ENCODE results near the gene FKRP.
"Not testable (repeated sequence)": the region's sequence is repeated elsewhere in the genome, so short reads cannot be mapped to it uniquely, and the experiment has no call there.

FKRP gene, protein sequence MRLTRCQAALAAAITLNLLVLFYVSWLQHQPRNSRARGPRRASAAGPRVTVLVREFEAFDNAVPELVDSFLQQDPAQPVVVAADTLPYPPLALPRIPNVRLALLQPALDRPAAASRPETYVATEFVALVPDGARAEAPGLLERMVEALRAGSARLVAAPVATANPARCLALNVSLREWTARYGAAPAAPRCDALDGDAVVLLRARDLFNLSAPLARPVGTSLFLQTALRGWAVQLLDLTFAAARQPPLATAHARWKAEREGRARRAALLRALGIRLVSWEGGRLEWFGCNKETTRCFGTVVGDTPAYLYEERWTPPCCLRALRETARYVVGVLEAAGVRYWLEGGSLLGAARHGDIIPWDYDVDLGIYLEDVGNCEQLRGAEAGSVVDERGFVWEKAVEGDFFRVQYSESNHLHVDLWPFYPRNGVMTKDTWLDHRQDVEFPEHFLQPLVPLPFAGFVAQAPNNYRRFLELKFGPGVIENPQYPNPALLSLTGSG

DNA sequence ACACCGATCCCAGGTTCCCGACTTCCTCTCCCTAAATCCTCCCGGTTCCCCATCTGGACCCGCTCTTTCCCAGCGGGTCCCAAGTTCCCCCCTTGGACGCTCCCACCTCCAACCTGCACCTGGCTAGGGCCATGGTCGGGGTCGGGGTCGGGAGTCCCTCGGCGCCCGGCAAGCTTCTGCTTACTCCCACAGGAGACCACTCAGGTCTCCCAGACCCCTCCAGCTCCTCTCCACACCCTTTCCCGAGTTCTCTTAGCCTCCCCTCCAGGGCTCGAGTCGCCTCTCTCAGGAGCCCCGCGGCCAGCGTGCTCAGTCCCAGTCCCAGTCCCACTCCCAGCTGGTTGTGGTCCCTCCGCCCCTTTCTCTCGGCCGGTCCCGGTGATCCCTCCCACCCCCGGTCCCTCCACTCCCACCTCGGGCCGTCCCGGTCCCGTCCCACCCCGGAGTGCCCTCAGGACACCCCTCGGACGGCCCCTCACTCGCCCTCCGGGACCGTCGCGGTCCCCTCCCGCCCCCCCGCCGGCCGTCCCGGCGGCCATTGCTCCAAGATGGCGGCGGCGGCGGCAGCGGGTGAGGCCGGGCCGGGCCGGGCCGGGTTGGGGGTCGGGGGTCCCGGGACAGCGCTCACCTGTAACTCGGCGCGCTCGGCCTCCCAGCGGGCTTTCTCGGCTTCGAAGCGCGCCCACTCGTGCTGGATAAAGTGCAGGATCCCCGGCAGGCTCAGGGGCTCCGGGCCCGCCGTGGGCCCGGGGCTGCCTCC is at the start of gene FKRP:
Gene FKRP (plus strand): TSS at position 537 of the 760 bp plus-strand sequence. CDS start 9,394 bp downstream, outside the sequence.
- peak; percentile 77 for DNase-seq

DNA sequence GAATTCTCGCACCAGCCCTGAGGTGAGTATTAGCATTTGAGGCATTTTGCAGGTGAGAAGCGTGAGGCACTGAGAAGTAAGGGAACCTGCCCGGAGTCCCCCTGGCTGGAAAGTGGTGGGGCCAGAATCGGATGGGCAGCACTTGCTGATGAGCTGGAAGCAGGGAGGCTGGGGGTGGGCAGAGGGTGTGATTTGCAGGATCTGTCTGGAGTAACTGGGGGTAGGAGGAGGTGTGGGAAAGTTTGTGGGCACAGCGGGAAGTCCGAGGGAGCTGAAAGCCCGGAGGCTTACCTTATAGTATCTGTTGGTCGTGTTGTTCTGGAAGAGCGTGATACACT is 49.0 kb upstream of the FKRP start:
- DNase-seq: no peak

DNA sequence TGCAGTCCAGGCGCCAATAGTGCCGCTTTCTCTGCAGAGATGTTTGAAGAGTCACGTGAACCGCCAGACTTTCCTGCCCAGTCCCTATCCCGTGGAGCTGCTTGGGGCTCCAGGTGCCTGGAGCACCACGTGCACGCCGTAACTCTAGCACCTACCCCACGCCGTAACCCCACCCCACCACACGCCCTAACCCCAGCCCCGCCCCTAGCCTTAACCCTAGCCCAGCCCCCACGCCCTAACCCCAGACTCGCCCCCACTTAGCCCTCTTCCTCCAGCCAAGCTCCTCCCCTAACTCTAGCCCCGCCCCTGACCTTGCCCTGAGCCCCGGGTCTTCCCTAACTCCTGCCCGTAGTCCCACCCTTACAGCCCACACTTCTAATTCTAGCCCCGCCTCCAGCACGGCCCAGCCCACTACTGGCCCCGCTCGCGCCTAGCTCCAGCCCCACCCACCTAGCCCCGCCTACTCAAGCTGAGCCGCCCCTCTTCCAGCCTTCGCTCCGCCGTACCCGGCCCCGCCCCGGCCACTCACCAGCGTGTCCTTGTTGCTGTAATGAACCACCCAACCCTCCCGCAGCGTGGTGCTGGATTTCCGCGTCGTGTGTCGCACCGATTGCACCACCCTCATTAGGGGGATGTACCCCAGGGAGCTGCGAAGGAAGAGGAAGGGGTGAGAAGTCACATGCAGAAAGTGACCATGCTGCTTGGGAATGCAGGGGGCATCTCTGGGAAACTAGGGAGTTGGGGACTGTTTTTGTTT is 48.5 kb upstream of the FKRP start:
- no peak for DNase-seq

DNA sequence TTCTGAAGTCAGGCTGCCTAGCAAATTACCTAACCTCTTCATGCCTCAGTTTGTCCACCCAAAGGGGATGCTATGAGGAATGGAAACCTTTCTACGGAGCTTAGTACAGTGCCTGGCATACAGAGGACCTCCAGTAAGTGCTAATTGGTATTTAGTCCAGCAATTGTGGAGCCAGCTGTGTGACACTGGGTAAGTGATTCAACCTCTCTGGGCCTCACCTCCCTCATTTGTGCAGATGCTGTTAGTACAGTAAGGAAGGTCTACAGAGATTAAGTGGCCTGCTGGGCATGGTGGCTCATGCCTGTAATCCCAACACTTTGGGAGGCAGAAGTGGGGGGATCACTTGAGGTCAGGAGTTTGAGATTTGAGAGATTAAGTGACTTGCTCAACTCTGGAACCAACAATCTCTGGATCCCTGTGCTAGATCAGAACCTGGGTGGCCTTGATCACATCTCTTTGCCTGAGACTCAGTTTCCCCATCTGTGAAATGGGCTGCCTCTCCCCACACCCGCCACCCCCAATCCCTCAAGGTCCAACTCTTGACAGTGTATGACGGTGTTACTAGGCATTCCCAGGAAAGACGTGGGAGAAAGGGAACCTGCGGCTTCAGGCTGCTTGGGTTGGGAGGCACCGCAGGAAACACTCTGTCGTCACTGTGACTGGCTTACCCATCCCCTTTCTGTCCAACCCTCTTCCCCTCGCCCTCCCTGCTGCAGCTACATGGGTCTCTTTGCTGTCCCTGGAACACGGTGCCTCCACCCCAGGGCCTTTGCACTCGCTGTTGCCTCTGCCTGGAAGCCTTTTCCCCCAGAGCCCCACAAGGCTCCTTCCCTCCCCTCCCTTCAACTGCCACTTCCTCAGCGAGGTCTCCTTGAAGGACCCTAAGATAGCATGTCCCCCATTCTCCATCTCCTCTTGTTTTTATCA is 47.2 kb upstream of the FKRP start:
- DNase-seq: no peak

DNA sequence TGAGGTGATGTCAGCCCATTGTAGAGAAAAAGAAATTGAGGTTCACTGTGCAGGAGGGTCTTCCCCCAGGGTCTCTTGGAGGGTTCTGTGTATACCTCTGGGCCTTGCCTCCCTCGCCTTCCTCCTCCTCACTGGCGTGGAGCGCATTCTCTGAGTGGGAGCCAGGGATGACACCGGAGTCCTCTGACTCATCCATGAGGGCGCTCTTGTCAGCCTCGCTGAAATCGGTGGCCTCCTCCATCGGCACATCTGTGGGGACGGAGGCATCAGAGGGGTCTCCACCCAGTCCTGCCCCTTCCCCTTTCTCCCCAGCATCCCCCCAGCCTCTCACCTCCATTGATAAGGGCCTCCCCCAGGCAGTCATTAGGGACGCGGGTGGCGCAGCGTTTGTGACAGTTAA is 45.2 kb upstream of the FKRP start:
- DNase-seq: no peak

DNA sequence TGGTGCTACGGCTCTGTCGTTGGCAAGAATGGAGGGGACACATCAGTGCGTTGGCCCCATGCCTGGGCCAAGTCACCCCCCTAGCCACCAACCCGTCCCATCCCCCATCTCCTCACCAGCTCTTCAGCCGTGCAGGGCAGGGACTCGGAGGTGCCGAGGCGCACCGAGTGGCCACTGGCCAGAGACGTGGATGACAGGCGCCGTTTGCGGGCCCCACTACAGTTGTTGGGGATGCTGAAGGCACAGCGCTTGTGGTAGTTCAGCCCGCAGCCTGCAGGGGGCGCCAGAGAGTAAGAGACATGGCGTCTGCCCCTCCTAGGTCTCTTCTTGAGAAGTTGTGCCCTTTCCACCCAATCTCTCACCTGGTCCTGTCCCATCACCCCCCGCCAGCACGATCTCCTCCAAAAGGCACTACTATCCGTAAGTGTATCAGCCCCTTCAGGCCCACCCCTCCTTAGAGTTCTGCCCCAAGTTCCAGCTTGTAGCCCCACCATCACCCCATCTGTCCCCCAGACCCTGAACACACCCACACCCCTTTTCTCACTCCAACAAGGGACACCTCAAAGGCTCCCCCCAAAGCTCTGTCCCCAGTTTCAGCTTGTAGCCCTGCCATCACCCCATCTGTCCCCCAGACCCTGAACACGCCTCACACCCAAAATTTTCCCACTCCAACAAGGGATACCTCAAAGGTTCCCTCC is 41.3 kb upstream of the FKRP start:
- peak; percentile 100 for DNase-seq

DNA sequence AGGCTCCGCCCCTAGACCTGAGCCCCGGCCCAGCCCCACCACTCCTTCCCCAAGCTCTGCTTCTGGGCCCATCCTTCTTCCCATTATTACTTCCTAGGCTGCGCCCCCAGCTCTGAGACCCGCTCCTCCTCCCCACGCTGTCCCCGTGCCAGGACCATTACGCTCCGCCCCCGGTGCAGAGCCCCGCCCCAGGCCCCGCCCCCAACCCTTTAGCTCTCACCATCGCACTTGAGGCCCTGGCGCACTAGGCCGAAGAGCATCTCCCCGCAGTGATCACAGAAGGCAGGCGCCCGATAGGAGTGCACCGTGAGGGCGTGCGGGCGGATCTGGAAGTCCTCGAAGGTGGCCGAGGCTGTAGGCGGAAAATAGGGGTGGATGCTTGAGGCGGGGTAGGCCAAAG is 35.2 kb upstream of the FKRP start:
- DNase-seq: no peak

DNA sequence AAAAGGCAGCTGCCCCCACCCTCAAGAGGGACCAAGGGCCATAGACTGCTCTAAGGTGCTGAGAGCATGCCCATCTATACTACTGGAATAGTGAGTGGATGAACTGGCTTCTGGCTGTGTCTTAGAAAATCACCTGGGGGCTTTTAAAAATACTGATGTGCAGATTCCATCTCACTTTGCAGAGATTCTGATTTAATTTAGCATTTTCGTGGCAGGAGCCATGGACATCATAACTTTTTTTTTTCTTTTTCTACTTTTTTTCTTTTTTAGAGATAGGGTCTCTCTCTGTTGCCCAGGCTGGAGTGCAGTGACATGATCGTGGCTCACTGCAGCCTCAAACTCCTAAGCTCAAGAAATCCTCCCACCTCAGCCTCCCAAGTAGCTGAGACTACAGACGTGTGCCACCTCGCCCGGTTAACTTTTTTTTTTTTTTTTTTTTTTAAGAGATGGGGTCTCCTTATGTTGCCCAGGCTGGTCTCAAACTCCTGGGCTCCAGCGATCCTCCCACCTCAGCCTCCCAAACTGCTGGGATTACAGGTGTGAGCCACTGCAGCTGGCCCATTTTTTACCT is 33.0 kb upstream of the FKRP start:
- DNase-seq: not testable (repeated sequence)

DNA sequence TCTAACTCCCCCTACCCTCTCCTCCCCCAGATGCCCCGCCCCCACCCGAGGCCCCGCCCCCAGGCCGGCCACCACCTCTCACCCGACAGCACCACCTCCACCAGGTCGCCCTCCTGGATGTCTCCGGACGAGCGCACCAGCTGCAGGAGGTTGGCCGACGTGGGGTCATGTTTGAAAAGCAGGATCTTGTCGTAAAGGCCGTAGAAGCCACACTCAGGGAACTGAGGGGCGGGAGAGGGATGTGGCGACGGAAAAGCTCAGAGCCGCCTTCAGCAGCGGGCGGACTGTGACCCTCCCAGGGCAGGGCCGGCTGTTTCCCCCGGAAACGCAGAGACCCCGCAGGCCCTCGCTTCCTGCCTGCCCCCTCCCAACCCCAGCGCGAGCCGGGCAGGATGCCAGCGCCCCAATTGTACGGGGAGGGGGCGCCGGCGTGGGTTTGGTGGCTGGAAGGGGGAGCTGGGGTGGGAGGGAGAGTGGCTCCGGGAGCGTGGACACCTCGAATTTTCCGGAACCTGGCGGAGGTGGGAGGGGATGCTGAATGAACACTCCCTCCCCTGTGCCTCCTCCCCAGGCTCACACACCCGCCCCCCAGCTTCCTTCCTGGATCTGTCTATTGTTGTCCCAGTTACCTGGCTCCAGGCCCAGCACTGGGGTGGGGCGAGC is 31.9 kb upstream of the FKRP start:
- DNase-seq: peak; percentile 81

DNA sequence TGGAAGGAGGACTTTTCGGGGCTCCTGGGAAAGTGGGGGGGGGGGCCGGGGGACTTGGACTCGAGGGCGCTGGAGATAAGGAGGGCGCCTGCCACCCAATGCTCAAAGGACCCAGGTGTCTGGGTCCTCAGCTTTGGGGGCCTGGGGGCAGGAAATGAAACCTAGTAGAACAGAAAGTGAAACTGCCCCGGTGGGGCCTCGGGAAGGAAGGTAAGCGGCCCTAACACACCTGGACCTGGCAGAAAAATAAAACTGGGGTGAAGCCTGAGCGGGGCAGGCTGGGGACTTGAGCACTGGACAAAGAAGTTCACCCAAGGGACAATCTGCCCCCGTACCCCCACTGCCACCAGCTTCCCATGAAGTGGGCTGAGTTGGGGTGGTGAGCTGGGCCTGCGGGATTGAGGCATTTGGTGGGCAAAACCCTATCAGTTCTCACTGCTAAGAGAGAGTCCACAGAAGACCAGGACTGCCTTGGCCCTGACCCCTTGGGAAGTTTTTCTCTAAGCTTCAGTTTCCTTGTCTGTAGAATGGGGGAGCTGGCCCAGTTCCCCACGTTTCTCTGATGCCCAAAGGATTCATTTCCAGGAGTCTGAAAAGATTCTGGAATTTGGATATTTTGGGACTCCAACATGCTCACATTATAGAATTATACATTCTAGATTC is 31.3 kb upstream of the FKRP start:
- no peak for DNase-seq

DNA sequence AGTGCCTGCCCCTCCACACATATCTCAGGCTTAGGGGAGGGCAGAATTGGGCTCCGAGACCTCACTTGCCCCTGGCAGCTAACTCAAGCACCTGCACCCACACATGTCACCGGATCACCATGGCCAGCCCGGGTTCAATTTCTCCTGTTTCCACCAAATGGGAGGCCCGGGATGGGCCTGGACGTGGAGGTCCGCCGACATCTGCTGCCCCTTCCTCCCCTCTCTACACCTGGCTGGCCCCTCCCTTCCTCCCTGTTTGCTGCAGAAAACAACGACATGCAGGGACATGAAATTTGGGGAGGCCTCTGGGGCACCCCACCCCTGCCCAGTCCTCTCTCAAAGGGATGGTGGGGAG is 30.3 kb upstream of the FKRP start:
- no peak for DNase-seq

DNA sequence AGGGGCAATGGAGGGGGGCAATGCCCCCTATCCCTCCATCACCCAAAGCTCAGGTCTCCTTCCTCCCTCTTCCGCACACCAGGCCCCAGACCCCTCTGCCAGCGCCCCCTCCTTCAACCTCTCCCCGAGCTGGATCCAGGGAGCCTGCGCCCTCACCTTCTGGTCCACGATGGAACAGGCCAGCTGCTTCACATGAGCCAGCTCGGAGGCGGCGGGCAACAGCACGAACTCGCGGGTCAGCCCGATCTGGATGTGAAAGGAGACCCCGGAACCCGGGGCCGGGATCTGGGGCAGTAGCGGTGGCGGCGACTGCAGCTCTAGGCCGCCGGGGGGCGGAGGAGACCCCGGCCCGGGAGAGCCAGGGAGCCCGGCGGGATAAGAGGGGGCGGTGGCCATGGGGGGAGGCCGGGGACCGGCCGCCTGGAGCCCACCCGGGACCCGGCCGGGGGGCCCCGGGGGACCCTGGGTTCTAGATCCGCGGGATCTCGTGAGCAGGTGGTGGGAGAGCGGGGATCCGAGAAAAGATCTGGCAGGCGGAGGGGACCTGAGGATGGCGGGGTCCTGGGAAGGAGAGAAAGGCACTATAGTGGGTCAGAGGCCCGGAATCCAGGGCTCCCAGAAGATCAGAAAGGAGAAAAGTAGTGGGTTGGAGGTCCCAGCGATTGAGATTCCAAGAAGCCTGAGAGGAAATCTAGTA is 29.7 kb upstream of the FKRP start:
- peak; percentile 70 for DNase-seq

DNA sequence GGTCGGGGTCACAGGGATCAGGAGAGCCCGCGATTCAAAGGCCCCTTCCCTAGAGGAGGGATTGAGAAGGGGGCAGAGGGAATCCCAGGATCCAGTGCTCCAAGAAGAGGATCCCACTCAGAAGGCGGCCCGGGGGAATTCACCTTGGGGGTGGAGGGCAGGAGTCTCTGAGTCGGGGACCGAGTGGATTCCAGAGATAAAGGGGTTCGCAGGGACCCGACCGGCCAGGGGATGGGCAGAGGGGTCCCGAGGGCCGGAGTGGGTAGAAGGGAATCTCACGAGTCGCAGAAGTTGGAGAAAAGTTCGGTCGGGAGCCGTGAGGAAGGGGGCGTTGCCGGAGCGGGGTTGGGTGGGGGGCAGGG is 29.2 kb upstream of the FKRP start:
- DNase-seq: peak; percentile 66

DNA sequence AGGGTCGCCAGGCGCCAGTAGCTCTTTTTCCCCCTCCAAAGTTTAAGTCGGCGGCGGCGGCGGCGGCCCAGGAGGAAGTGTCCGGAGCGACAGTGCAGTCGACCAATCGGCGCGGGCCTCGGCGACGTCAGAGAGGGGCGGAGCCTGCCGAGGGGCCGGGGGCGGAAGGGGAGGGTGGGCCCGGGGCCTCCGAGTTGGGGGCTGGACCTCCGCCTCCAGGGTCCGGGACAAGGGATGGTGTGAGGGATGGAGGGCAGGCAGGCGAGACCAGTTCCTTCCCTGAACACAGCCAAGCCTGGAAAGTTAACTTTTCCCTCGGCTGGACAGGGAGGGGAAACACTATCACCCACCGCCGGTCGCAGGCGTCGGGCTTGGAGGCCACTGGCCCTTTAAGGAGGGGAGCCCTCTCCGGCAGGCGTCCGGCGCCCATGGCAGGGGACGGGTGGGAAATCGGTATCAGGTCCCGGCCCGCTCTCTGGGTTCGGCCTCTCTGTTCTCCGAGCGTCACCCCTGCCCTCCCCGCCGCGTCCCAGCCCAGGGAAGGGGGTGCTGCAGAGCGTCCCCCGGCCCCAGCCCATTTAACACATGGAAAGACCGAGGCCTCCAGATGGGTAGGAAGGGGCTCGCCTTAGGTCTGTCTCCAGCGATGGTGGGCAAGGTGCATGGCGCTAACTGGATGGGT is 28.7 kb upstream of the FKRP start, which contains the start of gene PRKD2:
Gene PRKD2 (minus strand): TSS at position 81 of the 682 bp plus-strand sequence. CDS start 744 bp downstream, outside the sequence.
- peak; percentile 98 for DNase-seq

DNA sequence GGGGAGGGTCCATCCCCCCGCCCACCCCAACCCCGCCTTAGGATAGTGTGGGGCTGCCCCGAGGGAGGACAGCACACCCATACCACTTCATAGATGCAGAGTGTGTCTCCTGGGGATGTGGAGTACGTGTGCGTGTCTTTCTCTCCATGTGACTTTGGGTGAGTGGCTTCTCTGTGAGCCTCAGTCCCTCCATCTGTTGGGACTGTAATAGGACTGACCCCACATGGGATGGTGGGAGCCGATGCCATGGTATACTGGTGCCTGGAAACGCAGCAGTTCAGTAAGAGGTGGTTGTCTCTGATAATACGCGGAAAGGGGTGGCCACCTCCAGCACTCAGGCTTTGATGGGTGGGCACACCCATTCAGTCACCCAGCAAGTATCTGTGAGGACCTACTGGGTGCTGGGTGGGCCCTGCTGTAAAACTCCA is 28.1 kb upstream of the FKRP start:
- no peak for DNase-seq

DNA sequence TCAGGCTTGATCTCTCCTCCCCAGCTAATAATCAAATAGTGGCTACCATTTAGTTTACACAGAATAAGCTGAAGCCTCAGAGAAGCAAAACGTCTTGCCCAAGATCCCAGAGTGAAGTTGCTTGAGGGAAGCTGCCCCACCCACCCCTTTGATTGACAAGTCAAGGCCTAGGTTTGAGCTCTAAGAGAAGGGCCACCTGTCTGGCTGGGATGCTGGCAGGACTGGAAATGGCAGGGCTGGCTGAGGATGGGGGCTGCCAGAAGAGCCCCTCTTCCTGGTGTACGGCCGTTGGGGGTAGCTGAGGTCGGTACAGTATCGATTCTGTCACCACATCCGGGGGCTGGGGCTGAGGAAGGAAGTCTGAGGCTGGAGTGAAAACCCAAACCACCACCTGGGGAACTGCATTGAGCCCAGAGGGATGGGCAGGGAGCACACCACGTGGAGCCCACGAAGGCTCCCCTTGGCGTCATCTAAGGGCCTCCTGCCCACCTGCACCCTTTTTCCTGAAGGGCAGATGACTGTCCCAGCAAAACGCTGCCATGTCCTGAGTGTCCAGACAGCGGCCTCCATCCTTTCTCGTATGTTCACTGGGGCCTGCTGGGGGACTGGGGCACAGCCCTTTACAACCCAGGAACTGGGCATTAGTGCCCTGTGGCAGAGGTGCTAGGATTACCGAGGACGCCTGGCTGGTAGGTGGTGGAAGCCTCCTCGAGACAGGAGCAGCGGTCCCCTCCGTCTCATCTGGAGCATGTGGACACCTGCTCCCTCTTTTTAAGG is 27.5 kb upstream of the FKRP start:
- peak; percentile 76 for DNase-seq

DNA sequence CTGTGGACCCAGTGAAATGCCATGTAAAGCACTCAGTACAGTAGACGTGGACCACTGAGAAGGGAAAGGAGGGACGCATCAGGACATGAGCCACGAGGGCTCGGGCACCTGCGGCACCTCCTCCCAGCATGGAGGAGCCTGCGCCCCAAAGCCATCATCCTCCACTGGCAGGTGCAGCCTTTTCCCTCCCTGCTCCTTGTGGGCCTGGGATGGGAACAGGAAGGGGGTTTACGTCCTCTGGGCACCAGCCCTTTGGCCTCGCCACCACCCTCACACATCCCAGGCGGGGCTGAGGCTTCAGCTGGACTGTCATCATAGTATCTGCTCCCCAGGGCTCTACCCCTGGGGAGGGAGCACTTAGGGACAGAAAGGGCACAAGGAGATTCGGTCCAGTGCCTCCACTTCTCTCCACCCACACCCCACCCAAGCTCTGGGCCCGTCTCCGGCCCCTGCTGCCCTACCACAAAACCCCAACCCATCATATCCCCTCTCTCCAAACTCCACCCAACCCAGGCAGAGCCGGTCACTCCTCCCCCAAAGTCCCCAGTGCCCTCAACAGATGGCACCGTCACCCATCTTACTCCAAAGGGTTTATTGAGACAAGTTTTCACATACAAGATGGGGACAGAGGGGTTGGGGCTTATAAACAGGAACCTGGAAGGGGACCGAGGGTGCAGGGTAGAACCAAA is 26.8 kb upstream of the FKRP start:
- DNase-seq: no peak
